ENCODE data around the gene TMEM52.
"Not testable (repeated sequence)": the region's sequence is repeated elsewhere in the genome, so short reads cannot be mapped to it uniquely, and the experiment has no call there.

The TMEM52 gene

GRCh38 chr1:1893997-1894353 lies 25.1 kb downstream of the TMEM52 start:
- no peak for DNase-seq (ENCODE audit: low read depth)

GRCh38 chr1:1893291-1893985 lies 25.6 kb downstream of the TMEM52 start:
- DNase-seq (ENCODE audit: low read depth) = no peak

GRCh38 chr1:1892763-1893120 lies 26.3 kb downstream of the TMEM52 start:
- no peak for DNase-seq (ENCODE audit: low read depth)

GRCh38 chr1:1892079-1892762 lies 26.9 kb downstream of the TMEM52 start:
- DNase-seq (ENCODE audit: low read depth) = no peak

- DNase-seq (ENCODE audit: low read depth) = peak; percentile 64
These were observed 27.6 kb downstream of the TMEM52 start for GRCh38 chr1:1891349-1892078.

GRCh38 chr1:1890506-1891348 lies 28.4 kb downstream of the TMEM52 start, which contains the start of gene GNB1:
GNB1 (minus strand) TSS chr1:1891087; CDS start chr1:1825453, 65,634 bp downstream.
- peak; percentile 78 for DNase-seq (ENCODE audit: low read depth)

- DNase-seq (ENCODE audit: low read depth) = peak; percentile 14
These were observed 29.1 kb downstream of the TMEM52 start for GRCh38 chr1:1889847-1890505.

GRCh38 chr1:1889090-1889750 lies 29.9 kb downstream of the TMEM52 start:
- no peak for DNase-seq (ENCODE audit: low read depth)

GRCh38 chr1:1883890-1884289 lies 35.2 kb downstream of the TMEM52 start:
- not testable (repeated sequence) for DNase-seq (ENCODE audit: low read depth)

- no peak for DNase-seq (ENCODE audit: low read depth)
These were observed 35.8 kb downstream of the TMEM52 start for GRCh38 chr1:1883092-1883873.

GRCh38 chr1:1881727-1882126 lies 37.4 kb downstream of the TMEM52 start:
- no peak for DNase-seq (ENCODE audit: low read depth)

GRCh38 chr1:1880617-1881312 lies 38.3 kb downstream of the TMEM52 start:
- DNase-seq (ENCODE audit: low read depth) = no peak

GRCh38 chr1:1879942-1880341 lies 39.1 kb downstream of the TMEM52 start:
- DNase-seq (ENCODE audit: low read depth) = no peak

GRCh38 chr1:1877865-1878436 lies 41.1 kb downstream of the TMEM52 start:
- no peak for DNase-seq (ENCODE audit: low read depth)

- DNase-seq (ENCODE audit: low read depth) = no peak
These were observed 42.6 kb downstream of the TMEM52 start for GRCh38 chr1:1876335-1876930.

- no peak for DNase-seq (ENCODE audit: low read depth)
These were observed 43.1 kb downstream of the TMEM52 start for GRCh38 chr1:1875932-1876331.

GRCh38 chr1:1874901-1875300 lies 44.2 kb downstream of the TMEM52 start:
- DNase-seq (ENCODE audit: low read depth) = no peak

- no peak for DNase-seq (ENCODE audit: low read depth)
These were observed 45.9 kb downstream of the TMEM52 start for GRCh38 chr1:1873186-1873585.
